ENCODE measurements around the gene DHODH.
"Not testable (repeated sequence)": the region's sequence is repeated elsewhere in the genome, so short reads cannot be mapped to it uniquely, and the experiment has no call there.

Gene DHODH

DNA sequence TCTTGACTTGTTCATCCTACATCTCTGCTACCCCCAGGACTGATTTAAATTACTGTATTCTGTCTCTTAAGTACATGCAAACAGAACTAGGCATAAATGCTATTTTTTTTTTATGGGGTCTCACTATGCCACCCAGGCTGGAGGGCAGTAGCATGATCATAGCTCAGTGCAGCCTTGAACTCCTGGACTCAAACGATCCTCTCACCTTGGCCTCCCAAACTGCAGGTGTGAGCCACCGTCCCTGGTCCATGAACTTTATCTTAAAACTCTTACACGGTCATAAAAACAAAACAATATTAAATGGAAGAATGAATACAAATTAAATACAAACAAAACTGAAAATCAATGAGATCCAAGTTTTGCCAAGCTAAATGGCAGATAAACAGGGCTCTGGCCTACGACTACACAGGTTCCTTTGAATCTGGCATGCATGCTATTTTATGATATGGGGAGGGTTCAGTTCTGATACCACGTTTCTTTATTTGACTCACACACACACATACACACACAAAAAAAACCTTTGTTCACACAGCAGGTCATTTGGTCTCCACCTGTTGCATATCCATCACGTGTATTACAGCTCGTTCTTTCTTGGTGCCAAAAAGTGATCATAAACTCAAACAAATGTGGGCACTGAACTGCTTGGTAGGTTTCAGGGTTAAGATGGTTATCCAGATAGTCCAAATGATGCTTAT, 7.2 kb upstream of the DHODH start:
- H3K4me3 ChIP-seq (ENCODE audit: low read length) = no peak overlapping the region
- no peak for DNase-seq (ENCODE audit: low read depth)
- TF ChIP-seq, protein P1, sequence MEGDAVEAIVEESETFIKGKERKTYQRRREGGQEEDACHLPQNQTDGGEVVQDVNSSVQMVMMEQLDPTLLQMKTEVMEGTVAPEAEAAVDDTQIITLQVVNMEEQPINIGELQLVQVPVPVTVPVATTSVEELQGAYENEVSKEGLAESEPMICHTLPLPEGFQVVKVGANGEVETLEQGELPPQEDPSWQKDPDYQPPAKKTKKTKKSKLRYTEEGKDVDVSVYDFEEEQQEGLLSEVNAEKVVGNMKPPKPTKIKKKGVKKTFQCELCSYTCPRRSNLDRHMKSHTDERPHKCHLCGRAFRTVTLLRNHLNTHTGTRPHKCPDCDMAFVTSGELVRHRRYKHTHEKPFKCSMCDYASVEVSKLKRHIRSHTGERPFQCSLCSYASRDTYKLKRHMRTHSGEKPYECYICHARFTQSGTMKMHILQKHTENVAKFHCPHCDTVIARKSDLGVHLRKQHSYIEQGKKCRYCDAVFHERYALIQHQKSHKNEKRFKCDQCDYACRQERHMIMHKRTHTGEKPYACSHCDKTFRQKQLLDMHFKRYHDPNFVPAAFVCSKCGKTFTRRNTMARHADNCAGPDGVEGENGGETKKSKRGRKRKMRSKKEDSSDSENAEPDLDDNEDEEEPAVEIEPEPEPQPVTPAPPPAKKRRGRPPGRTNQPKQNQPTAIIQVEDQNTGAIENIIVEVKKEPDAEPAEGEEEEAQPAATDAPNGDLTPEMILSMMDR (conservative IDR thresholded peaks at IDR 0.05; ENCODE audit: low read length) = no peak

DNA sequence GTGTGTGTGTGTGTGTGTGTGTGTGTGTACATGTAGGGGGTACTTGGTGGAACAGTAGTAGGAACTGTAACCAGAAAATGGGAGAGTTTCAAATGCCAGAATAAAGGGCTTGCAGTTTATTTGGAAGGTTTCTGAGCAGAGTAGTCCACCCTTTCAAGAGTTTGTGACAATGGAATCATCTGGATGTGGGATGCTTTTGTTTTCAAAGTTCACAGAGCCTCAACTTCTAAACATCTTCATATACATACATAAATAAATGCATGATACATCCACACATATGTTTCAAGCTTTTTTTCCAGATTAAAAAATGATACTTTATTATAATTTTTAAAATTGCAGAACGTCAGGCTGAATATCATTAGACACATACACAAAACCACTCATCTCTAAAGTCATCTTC, 5.9 kb upstream of the DHODH start:
- DNase-seq (ENCODE audit: low read depth) = no peak
- TF ChIP-seq, protein P1 (conservative IDR thresholded peaks at IDR 0.05; ENCODE audit: low read length) = no peak
- H3K4me3 ChIP-seq (ENCODE audit: low read length) = no peak overlapping the region

DNA sequence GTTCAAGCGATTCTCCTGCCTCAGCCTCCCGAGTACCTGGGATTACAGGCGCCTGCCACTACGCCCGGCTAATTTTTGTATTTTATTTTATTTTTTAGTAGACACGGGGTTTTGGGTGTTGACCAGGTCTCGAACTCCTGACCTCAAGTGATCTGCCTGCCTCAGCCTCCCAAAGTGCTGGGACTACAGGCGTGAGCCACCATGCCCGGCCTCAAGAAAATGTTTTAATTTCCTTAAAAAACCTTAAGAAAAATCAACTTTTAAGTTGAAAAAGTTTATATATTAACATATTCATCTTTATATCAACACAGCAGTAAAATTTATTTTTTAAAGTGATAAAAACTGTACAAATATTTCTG, 500 bp upstream of the DHODH start:
- DNase-seq (ENCODE audit: low read depth) = not testable (repeated sequence)
- peak overlapping the region; percentile 45 for H3K4me3 ChIP-seq (ENCODE audit: low read length)

DNA sequence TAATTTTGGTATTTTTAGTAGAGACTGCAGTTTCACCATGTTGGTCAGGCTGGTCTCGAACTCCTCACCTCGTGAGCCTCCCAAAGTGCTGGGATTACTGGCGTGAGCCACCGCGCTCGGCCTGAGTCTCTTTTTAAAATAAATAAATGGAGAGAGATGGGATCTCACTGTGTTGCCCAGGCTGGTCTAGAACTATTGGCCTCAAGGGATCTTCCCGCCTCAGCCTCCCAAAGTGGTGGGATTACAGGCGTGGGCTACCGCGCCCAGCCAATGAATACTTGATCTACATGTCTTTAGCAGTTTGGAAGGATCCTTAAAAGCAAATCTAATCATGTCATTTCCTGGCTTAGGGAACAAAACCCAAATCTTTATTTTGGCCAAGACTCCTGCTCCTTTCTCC, 1.2 kb downstream of the DHODH start:
- no peak overlapping the region for H3K4me3 ChIP-seq (ENCODE audit: low read length)
- DNase-seq (ENCODE audit: low read depth) = no peak
- TF ChIP-seq, protein P1 (conservative IDR thresholded peaks at IDR 0.05; ENCODE audit: low read length) = no peak

DNA sequence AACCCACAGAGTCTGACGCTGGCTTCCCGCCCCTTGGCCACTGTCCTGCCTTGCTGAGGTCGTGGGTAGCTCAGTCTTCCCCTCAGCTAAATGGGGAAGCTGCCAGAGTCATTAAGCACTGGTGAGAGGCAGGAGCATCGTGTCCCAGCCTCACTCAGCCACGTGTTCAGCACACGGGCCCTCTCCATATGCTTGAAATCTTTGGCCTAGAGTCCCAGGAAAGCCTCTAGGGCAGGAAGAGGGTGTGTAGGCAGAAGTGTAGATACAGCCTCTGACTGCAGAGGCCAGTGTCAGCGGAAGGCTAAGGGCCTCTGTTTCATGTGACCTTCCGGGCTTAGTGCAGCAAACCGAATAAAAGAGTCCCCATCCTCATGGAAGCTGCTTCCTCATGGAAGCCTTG, 4.1 kb downstream of the DHODH start:
- no peak overlapping the region for H3K4me3 ChIP-seq (ENCODE audit: low read length)
- no peak for DNase-seq (ENCODE audit: low read depth)
- TF ChIP-seq, protein P1 (conservative IDR thresholded peaks at IDR 0.05; ENCODE audit: low read length) = no peak

DNA sequence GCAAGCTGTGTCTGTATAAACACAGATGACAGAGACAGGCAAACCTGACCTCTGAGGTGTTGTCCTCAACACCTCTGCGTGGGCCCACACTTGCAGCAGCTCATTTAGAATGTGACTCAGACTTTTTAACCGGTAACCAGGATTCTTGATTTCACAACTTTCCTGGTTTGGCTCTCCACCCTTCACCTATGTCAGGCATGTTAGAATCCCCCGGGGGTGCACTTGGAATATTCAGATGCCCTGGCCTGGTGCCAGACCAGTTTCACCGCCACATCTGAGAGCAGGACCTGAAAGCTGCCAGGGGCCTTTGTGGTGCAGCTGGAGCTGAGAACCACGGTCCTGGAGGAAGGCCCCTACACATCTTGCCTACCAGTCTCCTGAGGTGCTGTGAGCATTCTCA, 4.8 kb downstream of the DHODH start:
- peak; percentile 8 for DNase-seq (ENCODE audit: low read depth)
- TF ChIP-seq, protein P1 (conservative IDR thresholded peaks at IDR 0.05; ENCODE audit: low read length) = no peak
- no peak overlapping the region for H3K4me3 ChIP-seq (ENCODE audit: low read length)

DNA sequence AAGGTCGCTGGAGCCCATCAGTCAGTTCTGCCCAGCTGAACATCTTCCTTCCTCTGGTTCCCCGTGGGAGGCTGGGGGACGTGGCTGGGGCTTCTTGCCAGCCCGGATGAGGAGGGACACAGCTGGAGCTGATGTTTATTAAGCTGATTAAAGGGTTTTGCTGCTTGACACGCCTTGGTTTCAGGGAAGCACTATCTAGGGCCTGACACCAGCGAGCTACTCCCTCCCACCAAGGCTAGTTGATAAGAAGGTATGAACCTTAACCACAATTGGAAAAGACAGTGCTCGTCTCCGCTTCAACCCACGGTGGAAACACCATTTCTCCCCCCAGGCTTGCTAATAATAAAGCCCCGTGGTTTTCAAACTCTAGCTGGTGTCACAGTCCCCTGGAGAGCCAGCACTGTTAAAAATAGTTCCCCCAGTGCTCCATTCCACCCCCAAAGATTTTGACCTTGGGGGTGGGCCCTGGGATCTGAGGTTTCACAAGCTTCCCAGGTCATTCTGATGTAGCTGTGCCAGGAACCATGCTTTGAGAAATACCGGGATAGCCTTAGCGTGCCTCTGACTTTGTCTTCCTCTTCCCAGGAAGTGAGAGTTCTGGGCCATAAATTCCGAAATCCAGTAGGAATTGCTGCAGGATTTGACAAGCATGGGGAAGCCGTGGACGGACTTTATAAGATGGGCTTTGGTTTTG, 5.5 kb downstream of the DHODH start:
- DNase-seq (ENCODE audit: low read depth) = no peak
- TF ChIP-seq, protein P1 (conservative IDR thresholded peaks at IDR 0.05; ENCODE audit: low read length) = no peak
- no peak overlapping the region for H3K4me3 ChIP-seq (ENCODE audit: low read length)
